Body of pancreas (tissue), 4 donors: ENCODE results near the gene ATP5MC3.

ENCODE experiments used
- POLR2A ChIP-seq, 3 donors: fragments of 450-650 bp; IDR thresholded peaks; one replicate each; pipeline ENCODE4 v1.6.1; 2016; ENCODE audit warnings: antibody characterized with exemption in 3 of 3, mild to moderate bottlenecking in 2 of 3
- TF ChIP-seq, protein P1 (sequence below), 7 experiments: fragments of 450-650 bp in 4 of 7; fragments of 200-600 bp in 3 of 7; sonication (generic) in 3 of 7; IDR thresholded peaks; one replicate each; pipeline ENCODE4 v1.5.1; 2016 to 2019; ENCODE audit warnings: antibody characterized with exemption in 7 of 7

DNA sequence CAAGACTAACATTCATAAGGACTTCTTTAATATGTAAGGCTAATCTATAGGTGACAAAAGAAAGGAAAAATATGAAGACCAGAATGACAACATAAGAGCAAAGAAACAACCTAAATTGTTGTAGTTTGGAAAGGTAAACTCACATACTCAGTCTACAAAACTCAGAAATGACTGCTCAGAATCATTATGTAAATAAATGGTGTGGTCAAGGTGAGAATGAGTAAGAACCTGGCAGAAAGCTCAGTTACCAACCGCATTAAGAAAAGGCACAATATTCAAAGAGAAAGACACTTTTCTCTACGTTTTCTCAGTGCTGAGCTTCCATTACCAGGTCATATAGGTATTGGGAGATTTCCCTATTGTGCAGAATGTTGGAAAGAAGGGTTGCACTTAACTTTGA, 29.3 kb downstream of the ATP5MC3 start:
- TF ChIP-seq, protein P1, sequence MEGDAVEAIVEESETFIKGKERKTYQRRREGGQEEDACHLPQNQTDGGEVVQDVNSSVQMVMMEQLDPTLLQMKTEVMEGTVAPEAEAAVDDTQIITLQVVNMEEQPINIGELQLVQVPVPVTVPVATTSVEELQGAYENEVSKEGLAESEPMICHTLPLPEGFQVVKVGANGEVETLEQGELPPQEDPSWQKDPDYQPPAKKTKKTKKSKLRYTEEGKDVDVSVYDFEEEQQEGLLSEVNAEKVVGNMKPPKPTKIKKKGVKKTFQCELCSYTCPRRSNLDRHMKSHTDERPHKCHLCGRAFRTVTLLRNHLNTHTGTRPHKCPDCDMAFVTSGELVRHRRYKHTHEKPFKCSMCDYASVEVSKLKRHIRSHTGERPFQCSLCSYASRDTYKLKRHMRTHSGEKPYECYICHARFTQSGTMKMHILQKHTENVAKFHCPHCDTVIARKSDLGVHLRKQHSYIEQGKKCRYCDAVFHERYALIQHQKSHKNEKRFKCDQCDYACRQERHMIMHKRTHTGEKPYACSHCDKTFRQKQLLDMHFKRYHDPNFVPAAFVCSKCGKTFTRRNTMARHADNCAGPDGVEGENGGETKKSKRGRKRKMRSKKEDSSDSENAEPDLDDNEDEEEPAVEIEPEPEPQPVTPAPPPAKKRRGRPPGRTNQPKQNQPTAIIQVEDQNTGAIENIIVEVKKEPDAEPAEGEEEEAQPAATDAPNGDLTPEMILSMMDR (IDR thresholded peaks at IDR 0.05) = no peak
- no peak for TF ChIP-seq POLR2A (IDR thresholded peaks at IDR 0.05)
